ENCODE measurements around the gene STAM.

DNA sequence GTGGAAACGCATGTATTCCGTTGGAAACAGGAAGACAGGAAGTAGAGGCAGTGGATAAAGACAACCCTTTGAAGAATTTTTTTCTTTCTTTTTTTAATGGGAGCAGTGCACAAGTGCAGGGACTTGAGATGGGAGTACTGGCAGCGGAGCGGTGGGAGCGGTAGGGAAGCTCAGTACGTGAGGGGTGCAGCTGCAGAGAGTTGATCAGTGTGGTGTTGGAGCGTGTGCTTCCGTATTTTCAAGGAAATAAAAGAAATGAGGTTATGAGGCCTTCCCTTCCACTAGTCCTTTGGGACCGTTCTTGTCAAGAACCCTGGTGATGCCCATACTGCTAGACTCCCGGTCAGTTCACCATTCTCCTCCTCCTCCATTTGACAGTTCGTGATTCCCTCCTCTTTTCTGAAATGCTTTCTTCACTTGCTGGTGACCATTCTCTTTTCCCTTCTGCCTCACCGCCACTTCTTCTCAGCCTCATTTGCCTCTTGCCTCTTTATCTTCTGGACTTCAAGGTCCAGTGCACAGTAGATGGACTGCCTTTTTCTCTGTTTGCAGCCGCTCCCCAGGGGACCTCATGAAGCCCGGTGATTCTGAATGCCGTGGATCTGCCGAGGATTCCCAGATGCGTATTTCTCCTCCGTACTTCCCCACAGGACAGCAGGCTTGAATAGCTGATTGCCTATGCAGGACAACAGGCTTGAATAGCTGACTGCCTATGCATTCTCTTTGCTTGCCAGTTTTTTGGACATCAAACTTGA lies 68.9 kb downstream of the STAM start:
- TF ChIP-seq TEAD4 (IDR thresholded peaks at IDR 0.05; ENCODE audit: borderline replicate concordance, insufficient read depth) = no peak
- TF ChIP-seq POLR2AphosphoS5 (IDR thresholded peaks at IDR 0.05; ENCODE audit: low read depth, low read length) = no peak
- no peak for TF ChIP-seq YY1 (IDR thresholded peaks at IDR 0.05; ENCODE audit: low read depth)

Measured in SK-N-SH (cell line).